ENCODE data around the gene OSTF1. TPM values are rescaled to one million over a fixed set of nuclear protein-coding genes. Genes with fewer than 3 reads are reported as not detected.

The OSTF1 gene
- total RNA-seq, 1 donor from 2014 or later: 38.4 TPM

DNA sequence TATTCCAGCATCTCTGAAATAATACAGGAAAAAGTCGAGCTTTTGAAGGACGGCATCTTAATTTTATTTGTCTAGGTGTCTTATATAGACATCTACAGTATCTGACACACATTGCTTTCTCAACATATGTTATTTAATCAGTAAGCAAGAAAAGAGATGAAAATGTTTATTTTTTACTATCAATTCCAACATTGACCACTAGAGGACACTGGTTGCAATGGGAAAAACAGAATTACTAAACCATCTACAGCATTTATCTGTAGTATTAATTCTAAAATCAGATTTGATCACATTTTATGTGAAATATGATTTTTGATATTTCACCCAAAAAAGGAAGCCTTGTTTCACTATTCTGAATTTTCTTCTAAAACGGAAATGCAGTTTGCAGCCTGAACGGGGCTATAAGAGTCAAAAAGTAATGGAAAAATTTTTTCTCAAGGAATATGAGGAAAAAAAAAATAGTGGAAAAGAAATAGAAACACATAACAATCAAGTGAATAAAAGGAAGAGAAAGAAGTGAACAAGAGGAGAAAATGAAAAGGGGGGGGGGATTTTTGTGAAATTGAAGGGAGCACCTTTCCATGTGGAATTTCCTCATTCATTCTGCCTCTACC lies 98.6 kb downstream of the OSTF1 start:
- DNase-seq: no peak
- Mint-ChIP-seq H3K9me3 (ENCODE audit: unreplicated experiment) (no peaks in the 10 kb centered on the region), H3K27ac (ENCODE audit: unreplicated experiment) (no peak overlapping the region), H3K4me1 (ENCODE audit: low read depth, unreplicated experiment) (no peaks in the 10 kb centered on the region), H3K36me3 (ENCODE audit: unreplicated experiment) (no peaks in the 10 kb centered on the region), H3K27me3 (ENCODE audit: unreplicated experiment) (no peaks in the 10 kb centered on the region), H3K4me3 (ENCODE audit: unreplicated experiment) (no peak overlapping the region)
- TF ChIP-seq, protein P1, sequence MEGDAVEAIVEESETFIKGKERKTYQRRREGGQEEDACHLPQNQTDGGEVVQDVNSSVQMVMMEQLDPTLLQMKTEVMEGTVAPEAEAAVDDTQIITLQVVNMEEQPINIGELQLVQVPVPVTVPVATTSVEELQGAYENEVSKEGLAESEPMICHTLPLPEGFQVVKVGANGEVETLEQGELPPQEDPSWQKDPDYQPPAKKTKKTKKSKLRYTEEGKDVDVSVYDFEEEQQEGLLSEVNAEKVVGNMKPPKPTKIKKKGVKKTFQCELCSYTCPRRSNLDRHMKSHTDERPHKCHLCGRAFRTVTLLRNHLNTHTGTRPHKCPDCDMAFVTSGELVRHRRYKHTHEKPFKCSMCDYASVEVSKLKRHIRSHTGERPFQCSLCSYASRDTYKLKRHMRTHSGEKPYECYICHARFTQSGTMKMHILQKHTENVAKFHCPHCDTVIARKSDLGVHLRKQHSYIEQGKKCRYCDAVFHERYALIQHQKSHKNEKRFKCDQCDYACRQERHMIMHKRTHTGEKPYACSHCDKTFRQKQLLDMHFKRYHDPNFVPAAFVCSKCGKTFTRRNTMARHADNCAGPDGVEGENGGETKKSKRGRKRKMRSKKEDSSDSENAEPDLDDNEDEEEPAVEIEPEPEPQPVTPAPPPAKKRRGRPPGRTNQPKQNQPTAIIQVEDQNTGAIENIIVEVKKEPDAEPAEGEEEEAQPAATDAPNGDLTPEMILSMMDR (IDR thresholded peaks at IDR 0.05; ENCODE audit: partially characterized antibody, unreplicated experiment): peak; percentile 91

DNA sequence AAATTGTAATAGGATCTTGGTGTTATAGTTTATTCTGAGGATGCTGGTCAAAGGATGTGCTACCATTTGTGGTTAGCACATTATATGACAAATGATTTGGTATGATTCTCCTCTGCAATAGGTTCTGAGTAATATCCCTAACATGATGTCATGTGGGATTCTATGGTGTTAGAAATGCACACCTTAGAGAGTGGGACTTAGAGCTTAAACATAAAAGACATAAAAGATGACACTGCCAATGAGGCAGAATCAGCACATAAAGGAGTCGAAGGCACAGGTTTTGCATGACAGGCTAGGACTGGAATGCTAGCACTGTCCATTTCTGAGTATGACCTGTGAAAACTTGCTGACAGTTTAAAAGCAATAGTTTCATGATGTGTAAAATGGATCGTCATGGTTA lies 100.4 kb downstream of the OSTF1 start:
- Mint-ChIP-seq H3K9me3 (ENCODE audit: unreplicated experiment) (no peaks in the 10 kb centered on the region), H3K36me3 (ENCODE audit: unreplicated experiment) (no peaks in the 10 kb centered on the region), H3K4me3 (ENCODE audit: unreplicated experiment) (no peak overlapping the region)

GRCh38 chr9:75190762-75191161 lies 102.4 kb downstream of the OSTF1 start:
- no peak for DNase-seq
- Mint-ChIP-seq H3K27me3 (ENCODE audit: unreplicated experiment) (no peaks in the 10 kb centered on the region), H3K27ac (ENCODE audit: unreplicated experiment) (no peak overlapping the region), H3K4me3 (ENCODE audit: unreplicated experiment) (no peak overlapping the region), H3K36me3 (ENCODE audit: unreplicated experiment) (no peaks in the 10 kb centered on the region), H3K4me1 (ENCODE audit: low read depth, unreplicated experiment) (no peaks in the 10 kb centered on the region), H3K9me3 (ENCODE audit: unreplicated experiment) (no peaks in the 10 kb centered on the region)
- TF ChIP-seq, protein P1 (IDR thresholded peaks at IDR 0.05; ENCODE audit: partially characterized antibody, unreplicated experiment): no peak

More for the DNA sequence above, 100.4 kb downstream of the OSTF1 start:
- no peaks in the 10 kb centered on the region for H3K27me3 Mint-ChIP-seq (ENCODE audit: unreplicated experiment)
- no peaks in the 10 kb centered on the region for H3K4me1 Mint-ChIP-seq (ENCODE audit: low read depth, unreplicated experiment)
- TF ChIP-seq, protein P1 (IDR thresholded peaks at IDR 0.05; ENCODE audit: partially characterized antibody, unreplicated experiment): no peak
- DNase-seq: no peak
- no peak overlapping the region for H3K27ac Mint-ChIP-seq (ENCODE audit: unreplicated experiment)

Other genes starting within 250 kb of the OSTF1 start
- gene TRPM6, start 200.6 kb upstream of the OSTF1 start, total RNA-seq (ENCODE audit: unreplicated experiment): 1.7 TPM
- gene C9orf40, start 135.6 kb upstream of the OSTF1 start, total RNA-seq (ENCODE audit: unreplicated experiment): 10.4 TPM
- gene CARNMT1, start 60.2 kb upstream of the OSTF1 start, total RNA-seq (ENCODE audit: unreplicated experiment): 7.1 TPM
- 6.1 TPM for gene NMRK1, start 359 bp upstream of the OSTF1 start, total RNA-seq (ENCODE audit: unreplicated experiment)